ENCODE results near the gene SLC38A9.

GRCh38 chr5:55742778-55743177, 30.7 kb upstream of the SLC38A9 start:
- TF ChIP-seq, protein P1, sequence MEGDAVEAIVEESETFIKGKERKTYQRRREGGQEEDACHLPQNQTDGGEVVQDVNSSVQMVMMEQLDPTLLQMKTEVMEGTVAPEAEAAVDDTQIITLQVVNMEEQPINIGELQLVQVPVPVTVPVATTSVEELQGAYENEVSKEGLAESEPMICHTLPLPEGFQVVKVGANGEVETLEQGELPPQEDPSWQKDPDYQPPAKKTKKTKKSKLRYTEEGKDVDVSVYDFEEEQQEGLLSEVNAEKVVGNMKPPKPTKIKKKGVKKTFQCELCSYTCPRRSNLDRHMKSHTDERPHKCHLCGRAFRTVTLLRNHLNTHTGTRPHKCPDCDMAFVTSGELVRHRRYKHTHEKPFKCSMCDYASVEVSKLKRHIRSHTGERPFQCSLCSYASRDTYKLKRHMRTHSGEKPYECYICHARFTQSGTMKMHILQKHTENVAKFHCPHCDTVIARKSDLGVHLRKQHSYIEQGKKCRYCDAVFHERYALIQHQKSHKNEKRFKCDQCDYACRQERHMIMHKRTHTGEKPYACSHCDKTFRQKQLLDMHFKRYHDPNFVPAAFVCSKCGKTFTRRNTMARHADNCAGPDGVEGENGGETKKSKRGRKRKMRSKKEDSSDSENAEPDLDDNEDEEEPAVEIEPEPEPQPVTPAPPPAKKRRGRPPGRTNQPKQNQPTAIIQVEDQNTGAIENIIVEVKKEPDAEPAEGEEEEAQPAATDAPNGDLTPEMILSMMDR (IDR thresholded peaks at IDR 0.05) = no peak
- no peak for TF ChIP-seq POLR2A (IDR thresholded peaks at IDR 0.05)

All from lower leg skin (tissue), 3 donors.